T-helper 17 cell (primary cell): ENCODE data around the gene TMEM184C. TPM values are rescaled to one million over a fixed set of nuclear protein-coding genes. Genes with fewer than 3 reads are reported as not detected.

ENCODE experiments used
- ATAC-seq: fragments of 150-1000 bp; cut with Tn5 transposase; 2 replicates; pipeline ENCODE4 v1.10.0; 2021; ENCODE audit warnings: mild to moderate bottlenecking, moderate library complexity
- DNase-seq, 3 donors: peaks; one replicate each; pipeline versions ENCODE4 v3.0.0 to v3.0.0-alpha.2; 2020 to 2021
- H3K9me3 ChIP-seq: one replicate; pipeline ENCODE4 v1.7.0; 2013; ENCODE audit warnings: low read length, mild to moderate bottlenecking; ENCODE audit not compliant: control insufficient read depth, poor library complexity, severe bottlenecking
- H3K27ac Mint-ChIP-seq: one replicate; pipeline ENCODE4 v1.8.0; 2022; ENCODE audit warnings: mild to moderate bottlenecking, moderate library complexity, mixed read lengths
- H3K27me3 Mint-ChIP-seq: one replicate; pipeline ENCODE4 v1.8.0; 2022; ENCODE audit warnings: mixed read lengths
- H3K36me3 Mint-ChIP-seq: one replicate; pipeline ENCODE4 v1.8.0; 2022; ENCODE audit warnings: low read depth, mixed read lengths
- H3K4me1 Mint-ChIP-seq: one replicate; pipeline ENCODE4 v1.8.0; 2022; ENCODE audit warnings: mild to moderate bottlenecking, mixed read lengths
- H3K4me3 Mint-ChIP-seq: one replicate; pipeline ENCODE4 v1.8.0; 2022; ENCODE audit warnings: mild to moderate bottlenecking, moderate library complexity, mixed read lengths
- total RNA-seq, 4 donors: library from RNA in 2 of 4; stranded (reverse) in 2 of 4; gene quantifications; one replicate each; pipeline ENCODE4 v1.2.3 and lab custom pipeline; 2022 to 2026

Gene TMEM184C
- total RNA-seq, 2 donors from 2014 or later, result 14.2 to 18.0 TPM

DNA sequence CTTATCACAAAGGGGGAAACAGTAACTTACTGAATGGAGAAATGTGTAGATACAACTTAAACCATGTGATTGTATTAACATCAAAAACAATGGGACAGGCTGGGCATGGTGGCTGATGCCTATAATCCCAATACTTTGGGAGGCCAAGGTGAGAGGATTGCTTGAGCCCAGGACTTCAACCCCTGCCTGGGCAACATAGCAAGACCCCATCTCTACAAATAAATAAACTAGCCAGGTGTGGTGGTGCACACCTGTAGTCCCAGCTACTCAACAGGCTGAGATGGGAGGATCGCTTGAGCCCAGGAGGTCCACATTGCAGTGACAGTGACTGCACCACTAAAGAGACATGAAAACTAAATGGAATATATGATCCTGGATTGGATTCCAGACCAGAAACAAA lies 26.4 kb downstream of the TMEM184C start:
- Mint-ChIP-seq H3K27me3 (no peaks in the 10 kb centered on the region), H3K27ac (peak overlapping the region; percentile 51), H3K36me3 (peaks cover 9% of the 10 kb centered on the region), H3K4me3 (no peak overlapping the region), H3K4me1 (peaks cover 30% of the 10 kb centered on the region)
- no peak for DNase-seq
- H3K9me3 ChIP-seq, result no peaks in the 10 kb centered on the region
- no peak for ATAC-seq

DNA sequence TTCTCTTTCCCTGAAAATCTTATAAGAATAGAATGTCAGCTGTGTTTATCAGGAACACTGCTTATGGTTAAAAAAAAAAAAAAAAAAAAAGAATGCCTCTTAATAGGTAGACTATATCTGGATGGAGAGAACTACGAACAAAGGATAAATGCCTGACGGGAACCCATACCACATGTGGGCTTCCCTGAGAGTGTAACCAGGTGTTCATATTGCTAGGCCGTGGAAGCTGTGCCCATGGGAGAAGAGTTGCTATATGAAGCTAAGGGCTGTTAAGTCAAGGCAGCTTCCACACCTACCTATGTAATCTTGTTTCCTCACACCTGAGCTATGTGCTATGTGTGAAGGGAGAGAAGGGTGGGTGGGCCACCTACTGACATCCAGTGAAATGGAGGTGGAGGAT lies 27.3 kb downstream of the TMEM184C start:
- no peak overlapping the region for H3K4me3 Mint-ChIP-seq
- H3K9me3 ChIP-seq, result no peaks in the 10 kb centered on the region
- H3K36me3 Mint-ChIP-seq, result peaks cover 9% of the 10 kb centered on the region
- H3K27me3 Mint-ChIP-seq, result no peaks in the 10 kb centered on the region
- peaks cover 24% of the 10 kb centered on the region for H3K4me1 Mint-ChIP-seq
- ATAC-seq, result no peak
- no peak for DNase-seq
- H3K27ac Mint-ChIP-seq, result no peak overlapping the region

DNA sequence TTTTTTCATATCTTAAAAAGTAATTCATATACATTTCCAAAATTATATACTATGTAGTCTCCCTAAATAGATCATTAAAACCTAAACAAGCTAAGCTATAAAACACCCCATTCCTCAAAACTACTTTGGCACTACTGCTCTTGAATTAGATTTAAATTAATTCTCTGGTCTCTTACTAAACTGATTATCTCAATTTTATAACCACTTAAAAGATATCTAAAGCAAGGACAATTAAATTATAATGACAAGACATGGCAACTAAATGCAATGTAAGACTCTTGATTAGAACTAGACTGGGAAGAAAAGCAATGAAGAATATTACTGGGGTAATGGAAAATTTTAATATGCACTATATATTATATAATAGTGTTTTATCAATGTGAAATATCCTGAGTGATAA lies 27.9 kb downstream of the TMEM184C start:
- DNase-seq, result no peak
- peaks cover 24% of the 10 kb centered on the region for H3K4me1 Mint-ChIP-seq
- peaks cover 9% of the 10 kb centered on the region for H3K36me3 Mint-ChIP-seq
- H3K9me3 ChIP-seq, result no peaks in the 10 kb centered on the region
- no peak for ATAC-seq
- no peaks in the 10 kb centered on the region for H3K27me3 Mint-ChIP-seq
- H3K27ac Mint-ChIP-seq, result no peak overlapping the region
- H3K4me3 Mint-ChIP-seq, result no peak overlapping the region

DNA sequence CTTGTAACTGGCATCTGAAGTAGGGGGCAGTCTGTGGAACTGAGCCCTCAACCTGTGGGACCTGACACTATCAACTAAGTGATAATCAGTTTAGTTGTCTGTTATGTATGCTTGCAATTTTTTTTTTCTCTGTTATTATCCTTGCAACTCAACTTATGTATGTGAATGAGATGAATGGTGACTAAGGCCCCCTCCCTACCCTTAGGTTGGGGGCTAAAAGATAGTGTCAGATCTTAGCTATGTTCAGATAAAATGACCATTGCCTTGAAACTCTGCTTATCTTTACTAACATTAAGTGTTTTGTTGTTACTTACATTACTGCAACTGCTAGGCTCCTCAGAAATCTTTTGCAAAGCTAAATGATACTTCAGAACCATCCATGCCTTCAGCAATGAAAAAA lies 31.5 kb downstream of the TMEM184C start:
- ATAC-seq (no peak), DNase-seq (no peak)
- no peaks in the 10 kb centered on the region for H3K27me3 Mint-ChIP-seq
- no peak overlapping the region for H3K27ac Mint-ChIP-seq
- H3K9me3 ChIP-seq, result no peaks in the 10 kb centered on the region
- peaks cover 30% of the 10 kb centered on the region for H3K4me1 Mint-ChIP-seq
- peaks cover 3% of the 10 kb centered on the region for H3K36me3 Mint-ChIP-seq
- no peak overlapping the region for H3K4me3 Mint-ChIP-seq

DNA sequence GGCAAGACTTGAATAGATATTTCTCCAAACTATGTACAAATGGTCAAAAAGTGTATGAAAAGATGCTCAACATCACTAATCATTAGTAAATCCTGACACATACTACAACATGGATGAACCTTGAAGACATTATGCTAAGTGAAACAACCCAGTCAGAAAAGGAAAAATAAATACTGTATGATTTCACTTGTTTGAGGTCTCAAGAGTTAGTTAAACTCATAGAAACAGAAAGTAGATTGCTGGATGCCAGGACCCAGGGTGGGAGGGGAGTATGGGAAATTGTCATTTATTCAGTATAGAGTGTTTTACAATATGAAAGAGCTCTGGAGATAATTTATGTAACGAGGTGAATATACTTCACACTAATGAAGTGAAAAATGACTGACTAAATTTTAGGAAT lies 34.4 kb downstream of the TMEM184C start:
- Mint-ChIP-seq H3K4me1 (peaks cover 20% of the 10 kb centered on the region), H3K27me3 (no peaks in the 10 kb centered on the region), H3K27ac (no peak overlapping the region), H3K36me3 (peaks cover 6% of the 10 kb centered on the region), H3K4me3 (no peak overlapping the region)
- no peak for DNase-seq
- H3K9me3 ChIP-seq, result no peaks in the 10 kb centered on the region
- ATAC-seq, result no peak

DNA sequence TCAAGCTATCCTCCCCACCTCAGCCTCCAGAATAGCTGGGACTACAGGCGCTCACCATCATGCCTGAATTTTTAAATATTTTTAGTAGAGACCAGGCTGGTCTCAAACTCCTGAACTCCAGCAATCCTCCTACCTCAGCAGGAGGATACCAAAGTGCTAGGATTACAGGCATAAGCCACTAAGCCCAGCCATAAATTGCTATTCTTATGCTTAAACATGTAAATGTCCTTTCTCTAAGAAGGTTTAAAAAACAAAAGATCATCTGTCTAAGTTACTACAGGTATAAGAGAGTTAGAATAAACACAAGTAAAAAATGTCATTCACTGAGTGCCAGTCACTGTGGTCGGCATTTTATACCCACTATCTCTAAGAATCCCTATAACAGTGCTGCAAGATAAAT lies 38.4 kb downstream of the TMEM184C start:
- Mint-ChIP-seq H3K27me3 (no peaks in the 10 kb centered on the region), H3K4me3 (no peak overlapping the region), H3K27ac (peak overlapping the region; percentile 9), H3K36me3 (peaks cover 8% of the 10 kb centered on the region), H3K4me1 (peaks cover 11% of the 10 kb centered on the region)
- ATAC-seq (no peak), DNase-seq (no peak)
- H3K9me3 ChIP-seq, result no peaks in the 10 kb centered on the region

DNA sequence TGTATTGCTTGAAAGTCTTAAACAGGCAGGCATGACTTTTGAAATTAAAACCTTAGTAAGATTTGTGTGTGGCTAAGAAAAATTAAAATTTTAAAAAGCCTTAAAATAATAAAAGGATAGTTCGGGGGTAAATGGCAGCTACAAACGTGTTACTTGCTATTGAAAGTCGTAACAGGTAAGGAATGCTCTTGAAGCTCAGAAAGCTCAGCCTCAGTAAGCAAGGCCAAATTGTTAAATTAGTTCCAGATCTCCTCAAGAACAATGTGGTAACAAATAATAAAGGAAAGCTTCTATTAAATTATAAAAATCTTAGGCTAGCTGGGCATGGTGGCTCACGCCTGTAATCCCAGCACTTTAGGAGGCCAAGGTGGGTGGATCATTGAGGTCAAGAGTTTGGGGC lies 41.3 kb downstream of the TMEM184C start:
- Mint-ChIP-seq H3K4me1 (no peaks in the 10 kb centered on the region), H3K27ac (no peak overlapping the region), H3K4me3 (no peak overlapping the region), H3K27me3 (no peaks in the 10 kb centered on the region), H3K36me3 (peaks cover 8% of the 10 kb centered on the region)
- DNase-seq (no peak), ATAC-seq (no peak)
- no peaks in the 10 kb centered on the region for H3K9me3 ChIP-seq

DNA sequence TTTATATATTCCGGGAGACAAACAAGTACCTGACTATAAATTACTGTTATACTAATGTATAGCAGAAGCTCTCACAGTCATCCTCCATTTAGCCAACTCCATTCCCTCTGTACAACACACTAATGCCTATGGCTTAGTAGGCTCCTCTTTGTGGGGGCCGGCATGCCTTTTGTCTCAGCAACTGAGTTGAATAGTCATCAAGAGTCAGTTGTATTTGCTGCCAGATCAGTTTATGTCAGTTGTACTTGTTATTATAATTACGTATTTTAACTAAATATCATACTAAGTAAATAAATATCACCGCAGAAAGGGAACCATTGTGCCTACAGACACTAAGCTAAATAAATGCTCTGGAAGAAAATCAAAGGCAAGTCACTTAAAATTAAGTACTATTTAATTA lies 56.9 kb downstream of the TMEM184C start:
- no peak for ATAC-seq
- DNase-seq, result no peak
- Mint-ChIP-seq H3K4me3 (no peak overlapping the region), H3K36me3 (peaks cover 5% of the 10 kb centered on the region), H3K27me3 (no peaks in the 10 kb centered on the region), H3K27ac (no peak overlapping the region), H3K4me1 (peaks cover 7% of the 10 kb centered on the region)
- H3K9me3 ChIP-seq, result no peaks in the 10 kb centered on the region

DNA sequence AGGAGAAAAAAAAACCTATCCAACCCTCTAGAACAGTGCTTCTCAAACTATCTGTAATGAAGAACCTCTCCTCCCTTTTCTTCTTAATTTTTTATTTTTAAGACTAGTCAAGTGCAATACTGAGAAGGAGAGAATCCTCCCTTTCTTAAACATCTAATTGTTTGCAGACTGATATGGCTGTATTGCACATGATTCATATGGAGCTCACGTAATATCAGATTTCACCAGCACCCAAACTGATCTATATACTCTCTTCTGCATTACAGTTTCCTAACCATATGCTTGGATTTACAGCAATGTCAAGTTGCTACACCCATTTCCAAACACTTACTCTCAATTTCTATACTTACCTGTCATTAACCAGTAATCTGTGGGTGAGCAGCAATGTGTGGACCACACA lies 57.3 kb downstream of the TMEM184C start:
- H3K4me3 Mint-ChIP-seq, result no peak overlapping the region
- no peaks in the 10 kb centered on the region for H3K27me3 Mint-ChIP-seq
- peaks cover 5% of the 10 kb centered on the region for H3K36me3 Mint-ChIP-seq
- H3K9me3 ChIP-seq, result no peaks in the 10 kb centered on the region
- peaks cover 7% of the 10 kb centered on the region for H3K4me1 Mint-ChIP-seq
- ATAC-seq, result no peak
- H3K27ac Mint-ChIP-seq, result no peak overlapping the region
- no peak for DNase-seq

DNA sequence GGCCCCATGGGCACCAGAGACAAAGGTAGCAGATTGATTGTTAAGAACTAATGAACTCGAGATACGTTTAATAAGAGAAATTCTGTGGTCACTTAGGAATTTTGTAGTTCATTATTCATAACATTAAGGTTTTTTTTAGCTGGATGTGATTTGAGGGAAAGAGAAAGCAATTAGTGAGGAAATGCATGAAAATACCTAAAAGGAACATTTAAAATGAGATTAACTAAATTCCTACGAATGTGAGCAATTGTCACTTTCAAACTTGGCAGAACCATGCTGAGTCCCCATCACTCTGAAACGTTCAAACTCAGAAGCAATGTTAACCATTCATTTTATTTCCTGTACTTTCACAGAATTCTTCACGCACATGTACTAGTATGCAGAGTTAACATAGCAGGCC lies 60.9 kb downstream of the TMEM184C start:
- Mint-ChIP-seq H3K36me3 (no peaks in the 10 kb centered on the region), H3K4me1 (peaks cover 16% of the 10 kb centered on the region)
- ATAC-seq, result no peak

DNA sequence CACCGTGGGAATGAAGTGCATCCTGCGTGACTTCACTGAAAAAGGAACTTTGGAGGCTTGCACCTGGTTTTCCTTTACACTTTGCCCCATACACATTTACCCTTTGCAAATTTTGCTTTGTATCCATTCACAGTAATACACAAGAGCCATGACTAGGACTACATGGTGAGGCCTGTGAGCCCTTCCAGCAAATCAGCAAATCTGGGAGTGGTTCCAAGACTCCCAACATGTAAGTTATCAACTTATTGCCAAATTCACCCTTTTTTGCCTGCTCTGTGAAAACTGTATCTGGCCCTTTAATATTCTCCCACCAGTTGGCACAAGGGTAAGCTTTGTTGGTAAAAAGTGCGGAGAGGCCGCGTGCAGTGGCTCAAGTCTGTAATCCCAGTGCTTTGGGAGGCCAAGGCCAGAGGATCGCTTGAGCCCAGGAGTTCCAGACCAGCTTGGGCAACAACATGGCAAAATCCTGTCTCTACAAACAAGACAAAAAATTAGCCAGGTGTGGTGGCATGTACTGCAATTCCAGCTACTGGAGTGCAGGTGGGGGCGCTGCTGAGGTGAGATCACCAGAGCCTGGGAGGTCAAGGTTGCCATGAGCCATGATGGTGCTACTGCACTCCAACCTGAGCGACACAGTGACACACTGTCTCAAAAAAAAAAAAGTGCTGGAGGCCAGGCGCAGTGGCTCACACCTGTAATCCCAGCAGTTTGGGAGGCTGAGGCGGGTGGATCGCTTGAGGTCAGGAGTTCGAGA lies 61.8 kb downstream of the TMEM184C start:
- H3K9me3 ChIP-seq, result no peaks in the 10 kb centered on the region
- no peaks in the 10 kb centered on the region for H3K27me3 Mint-ChIP-seq
- peaks cover 20% of the 10 kb centered on the region for H3K4me1 Mint-ChIP-seq
- ATAC-seq (no peak), DNase-seq (no peak)
- no peak overlapping the region for H3K27ac Mint-ChIP-seq
- H3K4me3 Mint-ChIP-seq, result no peak overlapping the region
- H3K36me3 Mint-ChIP-seq, result peaks cover 4% of the 10 kb centered on the region

More for the DNA sequence above, 60.9 kb downstream of the TMEM184C start:
- no peaks in the 10 kb centered on the region for H3K27me3 Mint-ChIP-seq
- H3K9me3 ChIP-seq, result no peaks in the 10 kb centered on the region
- DNase-seq, result no peak
- no peak overlapping the region for H3K4me3 Mint-ChIP-seq
- peak overlapping the region; percentile 32 for H3K27ac Mint-ChIP-seq

DNA sequence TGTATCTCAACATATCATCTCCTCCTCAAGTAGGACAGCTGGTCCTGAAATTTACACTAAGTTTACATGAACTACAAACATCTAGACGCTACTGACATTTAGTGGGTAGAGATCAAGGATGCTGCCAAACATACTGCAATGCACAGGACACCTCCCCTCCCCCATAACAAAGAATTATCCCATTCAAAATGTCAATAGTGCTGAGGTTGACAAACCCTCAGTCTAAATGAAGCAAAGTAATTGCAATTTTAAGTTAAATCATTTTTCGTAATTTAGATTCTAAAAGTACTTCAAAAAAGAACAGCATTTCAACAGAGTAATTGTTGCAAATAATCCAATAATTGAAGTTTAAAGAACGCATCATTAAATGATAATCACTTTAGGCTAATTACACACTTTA lies 65.6 kb downstream of the TMEM184C start:
- no peaks in the 10 kb centered on the region for H3K9me3 ChIP-seq
- no peak for DNase-seq
- Mint-ChIP-seq H3K27me3 (peaks cover 8% of the 10 kb centered on the region), H3K27ac (peak overlapping the region; percentile 97), H3K4me3 (peak overlapping the region; percentile 97), H3K36me3 (peaks cover 4% of the 10 kb centered on the region), H3K4me1 (peaks cover 20% of the 10 kb centered on the region)
- ATAC-seq, result no peak

DNA sequence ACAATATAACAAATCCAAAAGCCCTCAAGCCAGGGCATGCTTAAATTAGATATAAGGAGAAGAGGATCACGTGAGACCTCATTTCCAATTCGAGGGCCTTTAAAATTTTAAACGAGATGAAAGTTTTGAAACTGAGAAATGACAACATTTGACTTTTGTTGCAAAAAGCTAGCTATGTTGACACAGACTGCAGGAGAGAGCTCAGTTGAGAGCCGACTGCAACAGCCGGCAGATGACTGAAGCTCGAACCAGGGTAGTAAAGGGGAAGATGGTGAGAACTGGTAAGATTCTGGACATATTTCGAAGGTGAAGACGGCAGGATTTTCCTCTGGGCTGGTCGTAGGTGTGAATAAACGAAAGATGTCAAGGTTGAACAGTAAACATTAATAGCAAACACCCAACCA lies 66.0 kb downstream of the TMEM184C start:
- H3K27me3 Mint-ChIP-seq, result peaks cover 8% of the 10 kb centered on the region
- no peaks in the 10 kb centered on the region for H3K9me3 ChIP-seq
- peaks cover 4% of the 10 kb centered on the region for H3K36me3 Mint-ChIP-seq
- H3K4me3 Mint-ChIP-seq, result peak overlapping the region; percentile 97
- DNase-seq (no peak), ATAC-seq (no peak)
- H3K4me1 Mint-ChIP-seq, result peaks cover 20% of the 10 kb centered on the region
- H3K27ac Mint-ChIP-seq, result peak overlapping the region; percentile 97
